GM18909 (cell line): ENCODE results near the gene ABCB6.
A peak's percentile ranks its signal among the peaks of the same experiment; 100 is the strongest.

Experiments used
- ATAC-seq: cut with Tn5 transposase; IDR thresholded peaks from one replicate; pipeline ENCODE4 v1.9.1; 2021; ENCODE audit warnings: mild to moderate bottlenecking; ENCODE audit not compliant: unreplicated experiment, poor library complexity

ABCB6 gene

GRCh38 chr2:219174146-219174545 lies 44.6 kb downstream of the ABCB6 start:
- no peak for ATAC-seq

DNA sequence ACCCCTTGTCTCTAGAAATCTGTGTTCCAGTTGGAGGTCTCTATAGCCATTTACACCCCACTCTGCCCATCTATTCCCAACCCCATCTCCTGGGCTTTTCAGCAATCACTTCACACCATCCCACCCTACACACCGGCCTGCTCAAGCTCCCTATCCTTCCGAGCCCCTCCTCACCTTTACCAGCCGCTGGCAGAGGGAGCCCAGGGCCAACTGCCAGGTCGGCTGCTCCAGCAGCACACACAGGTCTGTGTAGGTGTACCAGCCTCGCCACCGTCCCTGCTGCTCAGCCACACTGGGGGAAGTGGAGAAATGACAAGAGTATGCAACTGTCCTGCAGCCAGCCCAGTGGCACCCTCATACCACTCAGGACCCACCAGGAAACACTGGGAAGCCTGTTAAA lies 45.6 kb downstream of the ABCB6 start:
- ATAC-seq: no peak

DNA sequence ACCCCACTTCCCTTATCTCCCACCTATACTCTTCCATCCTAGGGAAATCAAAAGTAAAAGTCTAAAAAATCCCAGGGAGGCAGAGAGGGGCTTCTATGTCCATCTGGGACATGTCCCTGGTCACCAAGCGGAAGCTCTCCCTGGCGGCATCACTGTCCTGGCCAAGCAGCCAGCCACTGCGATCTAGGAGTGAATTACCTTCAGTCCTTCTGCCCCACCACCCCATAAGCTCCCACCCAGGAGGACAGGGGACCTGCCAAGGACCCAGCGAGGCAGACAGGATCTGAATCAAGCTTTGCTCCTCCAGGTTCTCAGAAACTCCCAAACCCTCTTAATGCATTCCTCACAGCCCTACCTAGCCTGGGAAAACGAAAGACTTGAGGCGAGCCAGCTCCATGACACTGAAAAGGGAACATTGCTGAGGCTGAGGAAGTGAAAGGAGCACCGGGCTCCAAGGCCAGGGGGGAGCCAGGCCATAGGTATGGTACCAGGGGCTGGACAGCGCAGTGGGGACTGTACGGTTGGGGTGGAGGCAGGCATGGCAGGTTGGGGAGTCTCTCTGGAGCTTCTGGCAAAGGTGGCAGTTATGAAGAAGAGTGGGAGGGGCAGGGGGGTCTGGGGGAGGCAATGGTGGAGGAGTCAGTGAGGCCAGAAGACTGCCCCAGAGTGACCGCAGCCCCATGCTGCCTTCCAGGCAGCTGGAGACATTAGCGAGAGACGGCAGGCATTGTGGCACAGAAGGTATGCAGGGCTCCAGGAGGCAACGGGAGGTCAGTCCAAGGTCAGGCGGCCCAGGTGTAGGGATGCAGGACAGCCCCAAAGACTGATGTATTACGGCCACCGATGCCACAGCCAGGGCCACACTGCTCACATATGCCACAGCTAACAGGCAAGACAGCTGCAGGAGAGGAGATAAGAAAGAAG lies 46.3 kb downstream of the ABCB6 start:
- ATAC-seq: no peak

- ATAC-seq: no peak
These were observed 47.5 kb downstream of the ABCB6 start for GRCh38 chr2:219171231-219171651.

DNA sequence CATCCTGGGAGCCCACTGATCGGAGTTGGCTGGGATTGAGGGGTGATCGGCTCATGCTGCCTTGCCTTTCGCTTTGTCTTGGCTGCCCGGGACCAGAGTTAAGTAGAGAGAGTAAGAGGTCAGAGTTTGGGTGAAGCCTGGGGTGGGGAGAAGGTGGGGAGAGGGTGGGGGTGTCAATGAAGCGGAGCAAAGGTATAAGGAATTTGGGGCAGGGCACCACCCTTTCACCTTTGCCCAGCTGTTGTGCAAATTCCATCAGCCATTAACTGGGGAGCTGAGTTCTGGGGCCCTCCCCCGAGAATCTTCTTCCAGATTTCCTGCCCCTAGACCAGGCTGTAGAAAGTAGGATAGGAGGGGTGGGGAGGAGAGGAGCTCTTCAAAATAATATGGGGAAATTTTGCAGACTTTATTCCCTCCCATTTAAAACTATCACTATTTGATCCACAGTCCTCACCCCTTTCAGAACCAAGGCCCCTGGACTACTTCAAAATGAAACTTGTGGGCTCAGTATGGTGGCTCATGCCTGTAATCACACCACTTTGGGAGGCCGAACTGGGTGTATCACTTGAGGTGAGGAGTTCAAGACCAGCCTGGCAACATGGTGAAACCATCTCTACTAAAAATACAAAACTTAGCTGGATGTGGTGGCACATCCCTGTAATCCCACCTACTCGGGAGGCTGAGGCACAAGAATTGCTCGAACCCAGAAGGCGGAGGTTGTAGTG lies 48.7 kb downstream of the ABCB6 start, which contains the start of gene SLC23A3:
Gene SLC23A3, minus strand, starts transcription at position 100 of the 725 bp plus-strand sequence. Its CDS starts 45 bp downstream, at position 55.
- ATAC-seq: no peak

GRCh38 chr2:219168932-219169331 lies 49.8 kb downstream of the ABCB6 start:
- ATAC-seq: no peak

DNA sequence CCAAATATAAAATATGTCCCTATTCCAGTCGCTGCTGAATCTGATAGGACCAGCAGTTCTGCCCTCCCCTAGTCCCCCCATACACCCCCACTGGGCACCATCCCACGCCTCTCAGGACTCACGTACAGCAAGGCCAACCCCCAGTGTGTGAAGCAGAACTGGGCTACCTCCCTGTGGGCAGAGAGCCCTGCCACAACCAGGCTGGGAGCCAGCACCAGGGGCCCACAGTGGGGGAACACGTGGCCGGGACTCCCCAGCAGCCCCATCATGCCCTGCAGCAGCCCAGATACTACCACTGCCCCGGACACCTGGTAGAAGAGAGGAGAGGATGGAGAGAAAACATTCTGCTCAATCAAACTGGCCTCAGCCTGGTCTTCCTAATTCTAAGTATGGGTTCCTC lies 50.2 kb downstream of the ABCB6 start:
- no peak for ATAC-seq

DNA sequence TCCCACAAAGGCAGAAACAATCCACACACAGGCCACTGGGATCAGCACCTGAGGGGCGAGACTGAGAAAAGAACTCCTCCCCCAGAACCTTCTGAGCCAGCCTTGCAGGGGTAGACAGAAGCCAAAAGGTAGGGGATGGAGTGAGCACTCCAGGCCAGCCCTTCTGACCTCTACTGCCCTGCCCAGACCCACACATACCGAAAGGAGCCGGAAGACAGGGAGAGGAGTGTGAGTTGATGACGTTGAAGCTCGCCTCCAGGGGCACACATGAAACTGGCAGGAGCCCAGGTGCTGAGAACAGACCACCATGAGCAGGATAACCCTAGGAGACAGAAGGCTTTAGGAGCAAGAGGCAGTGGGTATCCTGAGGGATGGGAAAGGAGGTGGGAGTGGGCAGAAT lies 50.8 kb downstream of the ABCB6 start:
- no peak for ATAC-seq

DNA sequence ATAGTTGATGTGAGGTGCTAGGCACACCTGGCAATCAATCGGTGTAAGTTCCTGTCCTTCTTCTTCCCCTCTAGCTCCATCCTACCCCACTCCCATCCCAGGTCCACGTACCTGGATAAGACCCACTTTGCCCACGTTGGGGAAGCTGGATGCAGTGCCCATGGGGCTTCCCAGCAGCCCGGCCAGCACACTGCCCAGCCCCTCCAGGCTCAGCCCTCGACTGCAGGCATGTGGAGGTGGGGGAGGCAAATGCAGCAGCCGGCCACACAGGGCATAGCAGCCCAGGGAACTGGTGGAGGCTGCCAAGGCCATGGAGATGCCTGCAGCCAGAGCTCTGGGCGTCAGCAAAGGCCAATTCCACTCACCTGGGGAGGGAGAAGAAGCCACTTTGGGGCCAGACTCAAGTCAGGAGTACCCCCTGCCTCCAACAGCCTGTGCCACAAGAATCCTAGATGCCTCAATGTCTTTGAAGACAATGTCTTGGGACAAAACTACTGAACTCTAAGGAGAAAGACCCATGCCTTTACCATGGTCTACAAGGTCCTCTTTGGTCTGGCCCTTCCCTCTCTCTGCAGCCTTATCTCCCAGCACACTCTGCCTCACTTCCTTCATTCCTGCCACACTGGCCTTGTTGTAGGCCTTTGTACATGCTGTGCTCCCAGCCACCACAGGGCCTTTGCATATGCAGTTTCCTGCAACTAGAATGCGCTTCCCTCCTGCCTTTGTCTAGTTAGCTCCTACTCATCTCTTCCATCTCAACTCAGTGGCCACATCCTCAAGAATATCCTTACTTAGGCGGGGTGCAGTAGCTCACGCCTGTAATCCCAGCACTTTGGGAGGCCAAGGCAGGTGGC lies 53.5 kb downstream of the ABCB6 start:
- no peak for ATAC-seq

DNA sequence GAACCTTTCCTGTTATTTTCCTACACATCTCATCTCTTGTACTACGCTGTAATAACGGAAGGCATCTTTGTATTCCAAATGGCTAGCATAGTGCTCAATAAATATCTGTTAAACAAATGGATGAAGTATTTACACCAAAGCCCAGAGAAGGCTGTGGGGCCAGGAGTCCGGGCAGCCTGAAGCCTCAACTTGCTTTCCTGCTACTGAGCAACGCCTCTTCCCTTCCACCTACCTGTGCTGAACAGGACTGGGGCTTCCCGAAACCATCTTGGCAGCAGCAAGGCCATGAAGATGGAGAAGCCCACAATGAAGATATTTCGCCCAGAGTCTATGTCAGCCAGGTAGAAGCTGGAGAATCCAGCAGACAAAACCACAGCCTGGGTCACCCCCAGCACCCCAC lies 55.6 kb downstream of the ABCB6 start:
- no peak for ATAC-seq

- ATAC-seq: no peak
These were observed 57.7 kb downstream of the ABCB6 start for GRCh38 chr2:219161097-219161496.

GRCh38 chr2:219160186-219161017 lies 58.4 kb downstream of the ABCB6 start, which contains the start of gene NHEJ1:
NHEJ1 (minus strand) TSS chr2:219160815; CDS start chr2:219158362, 2,453 bp downstream.
- ATAC-seq: peak; percentile 84
